ENCODE measurements around the gene GFRA4. TPM values are rescaled to one million over a fixed set of nuclear protein-coding genes. Genes with fewer than 3 reads are reported as not detected.

GFRA4 gene
- total and polyA plus RNA-seq, 2 donors (not counting 3 experiments of a cell fraction or from before 2014, with no cell fraction given), result not detected

- FAIRE-seq (no peak), DNase-seq (ENCODE audit: low read depth, low spot score) (no peak)
- intact Hi-C loops (cut with micrococcal nuclease), result no loop called here
- BruUV-seq (replicated peaks), result no TSS peak
- Histone ChIP-seq H3K36me3 (ENCODE audit: control insufficient read depth in 2 of 2, extremely low read depth in 1 of 2, insufficient read depth in 2 of 2, low read length in 2 of 2) (no peaks in the 10 kb centered on the region), H3K4me2 (ENCODE audit: insufficient read depth, low read length) (no peak overlapping the region), H3K9me3 (replicated peaks; ENCODE audit: control insufficient read depth, insufficient read depth, low read length) (no peaks in the 10 kb centered on the region), H4K20me1 (replicated peaks; ENCODE audit: control insufficient read depth, extremely low read depth, insufficient read depth, low read length) (no peaks in the 10 kb centered on the region), H3K9ac (replicated peaks; ENCODE audit: extremely low read depth, insufficient read depth, low read length) (no peak overlapping the region), H3K27ac (ENCODE audit: insufficient read depth, low read depth, low read length) (no peak overlapping the region), H3K9me1 (replicated peaks; ENCODE audit: control insufficient read depth, extremely low read depth, insufficient read depth, low read length) (no peaks in the 10 kb centered on the region), H3K79me2 (ENCODE audit: control insufficient read depth, insufficient read depth, low read length) (no peaks in the 10 kb centered on the region), H3K4me1 (ENCODE audit: control insufficient read depth, extremely low read depth, insufficient read depth, low read length) (no peaks in the 10 kb centered on the region), H3K4me3 (replicated peaks in 1 of 3; ENCODE audit: insufficient read depth in 1 of 3, low read depth in 1 of 3, low read length in 3 of 3) (no peak overlapping the region), H2AFZ (ENCODE audit: low read depth, low read length) (no peak overlapping the region), H3K27me3 (ENCODE audit: control insufficient read depth in 2 of 2, insufficient read depth in 2 of 2, low read length in 2 of 2) (no peaks in the 10 kb centered on the region)
- TF ChIP-seq MYC (IDR thresholded peaks at IDR 0.05; ENCODE audit: low read depth, low read length) (no peak), EZH2 (IDR thresholded peaks at IDR 0.05; ENCODE audit: borderline replicate concordance, low read depth, low read length, severe bottlenecking) (no peak), JUN (IDR thresholded peaks at IDR 0.05; ENCODE audit: borderline replicate concordance, insufficient read depth, insufficient read length, low read depth) (no peak), POLR2AphosphoS5 (IDR thresholded peaks at IDR 0.05; ENCODE audit: insufficient read depth, low read depth, low read length) (no peak), MAX (IDR thresholded peaks at IDR 0.05; ENCODE audit: insufficient read depth, insufficient read length) (no peak), FOS (IDR thresholded peaks at IDR 0.05; ENCODE audit: borderline replicate concordance, insufficient read depth, low read length) (no peak), GATA2 (IDR thresholded peaks at IDR 0.05; ENCODE audit: insufficient read depth, insufficient read length, low read depth, low read length) (no peak), CTCF (IDR thresholded peaks at IDR 0.05; ENCODE audit: extremely low read depth in 1 of 2, insufficient read depth in 1 of 2, low read depth in 1 of 2, low read length in 2 of 2) (no peak), POLR2A (IDR thresholded peaks at IDR 0.05; ENCODE audit: low read depth, low read length) (no peak)
- POLR2A ChIA-PET, result no interaction called here
- dilution Hi-C loops (cut with MboI; ENCODE audit: extremely low pct_ligation_motif_present, low sequenced_read_pairs), result no loop called here
- CTCF ChIA-PET, result interaction anchor here (1.2 kb wide), 1 partner anchor 10 kb away, joined by 3 read pairs; no protein-coding TSS in a partner anchor
Observed at GRCh38 chr20:3613821-3614440, 49.3 kb downstream of the GFRA4 start.

Measured in endothelial cell of umbilical vein (primary cell).